ENCODE measurements around the gene PHIP.

GRCh38 chr6:79010422-79010821 is 67.6 kb downstream of the PHIP start:
- TF ChIP-seq CTCF (conservative IDR thresholded peaks at IDR 0.05; ENCODE audit: low read depth in 2 of 2) (no peak), ETS1 (IDR thresholded peaks at IDR 0.05) (no peak), EZH2 (IDR thresholded peaks at IDR 0.05; ENCODE audit: low read depth, unreplicated experiment) (no peak), POLR2AphosphoS5 (IDR thresholded peaks at IDR 0.05; ENCODE audit: low read depth) (no peak), ZNF331 (CRISPR knock-in tag; IDR thresholded peaks at IDR 0.05; ENCODE audit: low read depth) (no peak), EZH2phosphoT487 (IDR thresholded peaks at IDR 0.05; ENCODE audit: unreplicated experiment) (no peak), REST (IDR thresholded peaks at IDR 0.05; ENCODE audit: unreplicated experiment) (no peak), CREB1 (CRISPR knock-in tag; IDR thresholded peaks at IDR 0.05; ENCODE audit: low read depth) (no peak), ZNF114 (CRISPR knock-in tag; IDR thresholded peaks at IDR 0.05) (no peak)
